Ovary (tissue), 9 donors: ENCODE results near the gene ASF1B. TPM values are rescaled to one million over a fixed set of nuclear protein-coding genes. Genes with fewer than 3 reads are reported as not detected.

Source experiments
- DNase-seq, 5 donors: peaks; one replicate each; pipeline ENCODE4 v3.0.0-alpha.2; 2019 to 2020
- H3K27ac ChIP-seq, 2 donors: fragments of 200-600 bp; one replicate each; pipeline versions ENCODE4 v1.5.1 to v1.8.0; 2019 to 2022
- H3K27me3 ChIP-seq: fragments of 200-600 bp; one replicate; pipeline ENCODE4 v1.8.0; 2022
- H3K36me3 ChIP-seq: fragments of 200-600 bp; sonication (generic); one replicate; pipeline ENCODE4 v1.5.1; 2019
- H3K4me1 ChIP-seq: one replicate; pipeline ENCODE4 v1.8.1; 2013; ENCODE audit warnings: mild to moderate bottlenecking, moderate library complexity; ENCODE audit not compliant: insufficient read depth
- H3K4me3 ChIP-seq: fragments of 200-600 bp; sonication (generic); one replicate; pipeline ENCODE4 v1.5.1; 2017
- H3K9me3 ChIP-seq, 2 donors: fragments of 200-600 bp in 1 of 2; sonication (generic) in 1 of 2; one replicate each; pipeline versions ENCODE4 v1.5.1 to v1.8.1; 2013 to 2019; ENCODE audit warnings: mild to moderate bottlenecking in 1 of 2, moderate library complexity in 1 of 2
- EP300 ChIP-seq: sonication (generic); formaldehyde crosslinking; IDR thresholded peaks from one replicate; pipeline ENCODE4 v1.6.1; 2017; ENCODE audit warnings: antibody characterized with exemption
- POLR2A ChIP-seq: fragments of 450-650 bp; IDR thresholded peaks from one replicate; pipeline ENCODE4 v1.6.1; 2017; ENCODE audit warnings: antibody characterized with exemption, mild to moderate bottlenecking, moderate library complexity
- WGBS, 3 donors: extraction: QIAGEN DNeasy Blood & Tissue Kit in 1 of 3; methylation state at CpG; one replicate each; pipeline versions ENCODE4 v1.1.5 to v1.1.7; 2013 to 2017; 5-methylcytosine and 5-hydroxymethylcytosine counted together
- intact Hi-C, 4 donors: fragments of 100-400 bp; cut with DNase I; formaldehyde crosslinking; loops; one replicate each; pipeline versions ENCODE4 v1.11.0 to v1.15.1; 2022 to 2023
- polyA plus RNA-seq, 2 donors: library from polyadenylated mRNA; stranded (reverse); fragments of 200-250 nt in 1 of 2; fragments of 350-450 nt in 1 of 2; fragmentation: Illumina TruSeq in 1 of 2; extraction: RNeasy Lipid Tissue Mini Kit (QIAGEN cat#74804) in 1 of 2; gene quantifications; one replicate each; pipeline ENCODE4 v1.2.3, GENCODE V29; 2013 to 2014
- total RNA-seq, 7 donors: library from RNA; depleted of rRNA in 2 of 7; stranded (reverse); fragments of >200 nt in 2 of 7; fragmentation: NEBNext Ultra II Directional in 3 of 7; extraction: Animal tissue kit (Norgen Biotek cat#: 25700) in 3 of 7; gene quantifications; one replicate each; pipeline versions ENCODE4 v1.1.0 to v1.2.4, GENCODE V29; 2016 to 2023
- TF ChIP-seq, protein P1 (sequence below), 3 donors: fragments of 450-650 bp in 2 of 3; fragments of 200-600 bp in 1 of 3; IDR thresholded peaks; one replicate each; pipeline versions ENCODE4 v1.5.1 to v1.8.0; 2016 to 2022; ENCODE audit warnings: antibody characterized with exemption in 3 of 3, mild to moderate bottlenecking in 1 of 3
- donor health status: DM: no; HTN: no; CAD: no; lungs with moderate emphysema.
- donor health status: DM: no; HTN: no; CAD: no.
- donor health status: Bipolar disorder and iron deficiency.
- donor health status: DM: yes; HTN: yes; CAD: no.
- donor health status: DM: no; HTN: no; CAD: no.
- donor health status: DM: yes; HTN: yes; CAD: no.

ASF1B gene
- total and polyA plus RNA-seq, 9 donors: 0.12 to 4.9 (median 1.0) TPM

DNA sequence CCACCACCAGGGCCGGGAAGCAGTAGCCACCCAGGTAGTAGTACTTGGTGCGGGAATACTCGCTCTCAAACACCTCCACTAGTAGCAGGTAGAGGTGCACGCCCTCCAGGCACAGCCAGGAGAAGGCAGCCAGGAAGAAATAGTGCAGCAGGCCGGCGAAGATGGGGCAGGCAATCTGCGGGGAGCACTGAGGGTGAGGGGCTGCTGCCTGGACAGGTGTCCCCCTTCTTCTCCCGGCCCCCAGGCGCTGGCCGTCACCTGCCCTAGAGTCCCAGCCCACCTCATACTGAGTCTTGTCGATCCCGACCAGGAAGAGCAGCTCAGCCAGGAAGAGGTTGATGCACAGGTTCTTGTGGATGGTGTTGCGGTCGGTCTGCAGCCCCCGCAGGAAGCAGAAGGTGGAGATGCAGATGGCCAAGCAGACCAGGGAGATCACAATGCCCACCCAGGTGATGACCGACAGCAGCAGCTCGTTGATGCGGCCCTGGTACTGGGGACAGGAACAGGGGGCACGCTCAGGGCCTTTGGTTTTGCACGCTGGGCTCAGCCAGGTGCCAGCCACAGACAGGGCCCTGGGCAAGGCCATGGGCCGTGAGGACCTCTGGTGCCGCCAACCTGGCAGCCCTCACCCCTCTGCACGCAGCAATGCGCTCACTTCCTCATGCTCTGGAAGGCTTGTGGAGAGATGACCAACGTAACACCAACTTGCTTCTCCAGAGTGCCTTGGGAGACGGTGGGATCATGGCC lies 20.8 kb upstream of the ASF1B start:
- WGBS, 3 donors: 88 to 96% (median 91%) methylated on average over 22 to 26 of the region's 26 CpGs
- no peaks in the 10 kb centered on the region for H3K36me3 ChIP-seq
- H3K4me3 ChIP-seq: no peak overlapping the region
- no peaks in the 10 kb centered on the region for H3K4me1 ChIP-seq
- H3K27me3 ChIP-seq: no peaks in the 10 kb centered on the region
- TF ChIP-seq EP300: no peak
- no peak for TF ChIP-seq POLR2A
- TF ChIP-seq, protein P1, sequence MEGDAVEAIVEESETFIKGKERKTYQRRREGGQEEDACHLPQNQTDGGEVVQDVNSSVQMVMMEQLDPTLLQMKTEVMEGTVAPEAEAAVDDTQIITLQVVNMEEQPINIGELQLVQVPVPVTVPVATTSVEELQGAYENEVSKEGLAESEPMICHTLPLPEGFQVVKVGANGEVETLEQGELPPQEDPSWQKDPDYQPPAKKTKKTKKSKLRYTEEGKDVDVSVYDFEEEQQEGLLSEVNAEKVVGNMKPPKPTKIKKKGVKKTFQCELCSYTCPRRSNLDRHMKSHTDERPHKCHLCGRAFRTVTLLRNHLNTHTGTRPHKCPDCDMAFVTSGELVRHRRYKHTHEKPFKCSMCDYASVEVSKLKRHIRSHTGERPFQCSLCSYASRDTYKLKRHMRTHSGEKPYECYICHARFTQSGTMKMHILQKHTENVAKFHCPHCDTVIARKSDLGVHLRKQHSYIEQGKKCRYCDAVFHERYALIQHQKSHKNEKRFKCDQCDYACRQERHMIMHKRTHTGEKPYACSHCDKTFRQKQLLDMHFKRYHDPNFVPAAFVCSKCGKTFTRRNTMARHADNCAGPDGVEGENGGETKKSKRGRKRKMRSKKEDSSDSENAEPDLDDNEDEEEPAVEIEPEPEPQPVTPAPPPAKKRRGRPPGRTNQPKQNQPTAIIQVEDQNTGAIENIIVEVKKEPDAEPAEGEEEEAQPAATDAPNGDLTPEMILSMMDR (IDR thresholded peaks at IDR 0.05): no peak
- DNase-seq: no peak
- H3K9me3 ChIP-seq: no peaks in the 10 kb centered on the region
- intact Hi-C loops: loop anchor here in 2 of 4 donors (10.0 kb wide), 2 partner anchors 188 to 198 kb away; no protein-coding TSS in a partner anchor
- H3K27ac ChIP-seq: no peak overlapping the region

DNA sequence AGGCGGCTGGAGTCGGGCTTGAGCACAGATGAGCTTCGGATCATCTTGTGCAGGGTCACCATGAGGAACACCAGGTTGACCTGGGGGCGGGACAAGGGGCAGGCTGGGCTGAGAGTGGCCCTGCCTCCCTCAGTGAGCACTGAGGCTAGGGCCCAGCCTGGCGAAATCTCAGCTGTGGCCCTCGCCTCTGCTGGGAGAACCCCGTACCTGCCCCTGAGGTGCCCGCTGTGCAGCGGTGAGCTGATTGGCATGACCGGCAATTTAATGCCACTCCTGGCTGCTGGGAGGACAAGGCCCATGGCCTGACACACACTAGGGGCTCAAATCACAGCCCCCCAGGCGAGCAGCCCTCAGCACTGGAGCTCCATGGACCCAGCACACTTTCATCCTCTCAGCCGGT lies 19.7 kb upstream of the ASF1B start:
- no peak overlapping the region for H3K27ac ChIP-seq
- H3K27me3 ChIP-seq: no peaks in the 10 kb centered on the region
- DNase-seq: no peak
- no peaks in the 10 kb centered on the region for H3K9me3 ChIP-seq
- TF ChIP-seq POLR2A (no peak), EP300 (no peak)
- TF ChIP-seq, protein P1 (IDR thresholded peaks at IDR 0.05): no peak
- no peaks in the 10 kb centered on the region for H3K36me3 ChIP-seq
- no peak overlapping the region for H3K4me3 ChIP-seq
- WGBS, 3 donors: 86 to 95% (median 90%) methylated on average over 12 of the region's 12 CpGs
- H3K4me1 ChIP-seq: no peaks in the 10 kb centered on the region
- intact Hi-C loops: loop anchor here in 2 of 4 donors (10.0 kb wide), 2 partner anchors 189 to 199 kb away; no protein-coding TSS in a partner anchor

DNA sequence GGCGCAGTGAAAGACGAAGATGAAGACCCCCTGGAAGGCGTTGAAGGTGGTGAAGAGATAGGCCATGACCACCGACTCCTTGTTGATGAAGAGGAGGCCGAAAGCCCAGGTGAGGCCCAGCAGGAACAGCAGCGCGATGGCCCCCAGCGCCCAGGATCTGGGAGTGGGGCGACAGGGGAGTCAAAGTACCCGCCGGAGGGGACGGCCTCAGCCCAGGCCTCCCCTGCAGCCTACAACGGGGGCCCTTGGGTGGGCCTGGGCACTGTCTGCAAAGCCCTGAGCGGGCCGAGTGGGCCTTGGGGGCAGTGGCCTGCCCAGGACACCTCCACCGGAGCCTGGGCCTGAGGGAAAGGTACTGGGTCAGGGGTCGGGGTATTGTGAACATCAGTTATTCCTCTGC lies 19.0 kb upstream of the ASF1B start:
- no peaks in the 10 kb centered on the region for H3K36me3 ChIP-seq
- no peak overlapping the region for H3K27ac ChIP-seq
- no peak overlapping the region for H3K4me3 ChIP-seq
- intact Hi-C loops: loop anchor here in 2 of 4 donors (10.0 kb wide), 2 partner anchors 189 to 199 kb away; no protein-coding TSS in a partner anchor
- H3K27me3 ChIP-seq: no peaks in the 10 kb centered on the region
- 93 to 96% (median 95%) methylated on average over 17 of the region's 17 CpGs for WGBS, 3 donors
- TF ChIP-seq, protein P1 (IDR thresholded peaks at IDR 0.05): no peak
- TF ChIP-seq EP300: no peak
- DNase-seq: no peak
- H3K9me3 ChIP-seq: no peaks in the 10 kb centered on the region
- H3K4me1 ChIP-seq: no peaks in the 10 kb centered on the region

DNA sequence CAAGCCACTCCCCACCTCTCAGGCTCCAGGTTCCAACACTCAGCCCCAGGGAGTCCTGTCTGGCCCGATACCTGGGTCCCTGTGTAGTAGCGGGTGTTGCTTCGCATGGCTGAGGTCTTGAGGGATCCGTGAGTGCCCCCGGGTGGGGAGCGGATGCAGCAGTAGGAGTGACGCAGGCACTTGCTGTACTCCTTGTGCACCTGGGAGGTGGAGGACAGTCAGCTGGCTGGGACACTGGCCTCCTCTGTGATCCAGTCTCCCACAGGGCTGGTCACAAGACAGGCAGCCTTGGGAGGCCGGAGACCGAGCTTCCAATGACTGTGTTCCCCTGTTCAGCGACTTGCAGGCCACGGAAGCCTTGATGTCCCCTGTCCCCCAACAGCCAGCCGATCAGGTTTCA lies 16.3 kb upstream of the ASF1B start:
- intact Hi-C loops: loop anchor here in 2 of 4 donors (10.0 kb wide), 2 partner anchors 192 to 202 kb away; no protein-coding TSS in a partner anchor
- H3K36me3 ChIP-seq: no peaks in the 10 kb centered on the region

More for the DNA sequence above, 16.3 kb upstream of the ASF1B start:
- H3K4me3 ChIP-seq: no peak overlapping the region
- DNase-seq: no peak
- no peaks in the 10 kb centered on the region for H3K4me1 ChIP-seq
- TF ChIP-seq EP300 (no peak), POLR2A (no peak)
- TF ChIP-seq, protein P1 (IDR thresholded peaks at IDR 0.05): no peak
- no peaks in the 10 kb centered on the region for H3K9me3 ChIP-seq
- 91 to 96% (median 93%) methylated on average over 12 of the region's 12 CpGs for WGBS, 3 donors
- H3K27me3 ChIP-seq: no peaks in the 10 kb centered on the region
- H3K27ac ChIP-seq: no peak overlapping the region
